ENCODE measurements around the gene SMPD3.

- TF ChIP-seq EZH2phosphoT487 (IDR thresholded peaks at IDR 0.05; ENCODE audit: low read depth) (no peak), CTCF (IDR thresholded peaks at IDR 0.05; ENCODE audit: low read depth, low read length) (no peak)
Observed at GRCh38 chr16:68433316-68433715, 15.0 kb downstream of the SMPD3 start.
